GM23338 (cell line): ENCODE results near the gene PLA2R1. TPM values are rescaled to one million over a fixed set of nuclear protein-coding genes. Genes with fewer than 3 reads are reported as not detected.

Source experiments
- ATAC-seq: fragments of 200-7000 bp; cut with Tn5 transposase; 3 replicates; pipeline ENCODE4 v1.9.1; 2020
- DNase-seq: peaks from one replicate; pipeline ENCODE4 v3.0.0-alpha.2; 2015; ENCODE audit warnings: low spot score
- H2AFZ ChIP-seq: fragments of 200-600 bp; sonication (generic); 2 replicates; pipeline ENCODE4 v1.8.0; 2016; ENCODE audit warnings: antibody characterized with exemption, mild to moderate bottlenecking, moderate library complexity
- H3F3A ChIP-seq: fragments of 200-600 bp; sonication (generic); replicated peaks from 2 replicates; pipeline ENCODE4 v1.8.0; 2017; ENCODE audit warnings: antibody characterized with exemption, mixed run types, low read depth
- H3K27ac ChIP-seq: fragments of 200-600 bp; sonication (generic); 2 replicates; pipeline ENCODE4 v1.6.1; 2016; ENCODE audit warnings: low read depth
- H3K27me3 ChIP-seq: fragments of 200-600 bp; sonication (generic); 2 replicates; pipeline ENCODE4 v1.8.0; 2016; ENCODE audit warnings: mild to moderate bottlenecking, mixed run types, moderate library complexity; ENCODE audit not compliant: insufficient read depth
- H3K36me3 ChIP-seq: fragments of 200-600 bp; sonication (generic); 2 replicates; pipeline ENCODE4 v1.8.0; 2016; ENCODE audit warnings: mild to moderate bottlenecking; ENCODE audit not compliant: insufficient read depth
- H3K4me1 ChIP-seq: fragments of 200-600 bp; sonication (generic); 2 replicates; pipeline ENCODE4 v1.8.0; 2016; ENCODE audit warnings: mild to moderate bottlenecking, moderate library complexity; ENCODE audit not compliant: insufficient read depth
- H3K4me2 ChIP-seq: fragments of 200-600 bp; sonication (generic); 2 replicates; pipeline ENCODE4 v1.7.1; 2017; ENCODE audit warnings: mixed run types
- H3K4me3 ChIP-seq: fragments of 200-600 bp; sonication (generic); 2 replicates; pipeline ENCODE4 v1.6.1; 2016; ENCODE audit warnings: mixed run types
- H3K79me2 ChIP-seq: fragments of 200-600 bp; sonication (generic); replicated peaks from 2 replicates; pipeline ENCODE4 v1.8.0; 2017; ENCODE audit warnings: mild to moderate bottlenecking; ENCODE audit not compliant: insufficient read depth
- H3K9me2 ChIP-seq: fragments of 200-600 bp; sonication (generic); 2 replicates; pipeline ENCODE4 v1.8.0; 2017; ENCODE audit not compliant: insufficient read depth
- H4K20me1 ChIP-seq: fragments of 200-600 bp; sonication (generic); replicated peaks from 2 replicates; pipeline ENCODE4 v1.8.0; 2017; ENCODE audit warnings: mild to moderate bottlenecking; ENCODE audit not compliant: insufficient read depth
- H3K27ac Mint-ChIP-seq: 2 replicates; pipeline ENCODE4 v1.8.0; 2020; ENCODE audit warnings: inconsistent platforms, mild to moderate bottlenecking, moderate library complexity, mixed read lengths
- H3K27me3 Mint-ChIP-seq: 3 replicates; pipeline ENCODE4 v1.8.0; 2022; ENCODE audit warnings: low read depth, mild to moderate bottlenecking, moderate library complexity, mixed read lengths, inconsistent platforms; ENCODE audit not compliant: insufficient read depth, poor library complexity
- H3K36me3 Mint-ChIP-seq: 3 replicates; pipeline ENCODE4 v1.8.0; 2021; ENCODE audit warnings: low read depth, mild to moderate bottlenecking, inconsistent platforms, moderate library complexity, mixed read lengths
- H3K4me1 Mint-ChIP-seq: 3 replicates; pipeline ENCODE4 v1.8.0; 2020; ENCODE audit warnings: mild to moderate bottlenecking, inconsistent platforms, mixed read lengths
- H3K4me3 Mint-ChIP-seq: 3 replicates; pipeline ENCODE4 v1.8.0; 2021; ENCODE audit warnings: moderate library complexity, mild to moderate bottlenecking, inconsistent platforms, mixed read lengths
- H3K9me3 Mint-ChIP-seq: 3 replicates; pipeline ENCODE4 v1.8.0; 2020; ENCODE audit warnings: moderate library complexity, mild to moderate bottlenecking, inconsistent platforms, mixed read lengths
- CREB1 ChIP-seq: fragments of 250-450 bp; sonication (Bioruptor Pico); IDR thresholded peaks from 2 replicates; pipeline ENCODE4 v1.5.0; 2020; ENCODE audit warnings: low read depth, mild to moderate bottlenecking, moderate library complexity
- EZH2 ChIP-seq: fragments of 200-600 bp; sonication (generic); IDR thresholded peaks from one replicate; pipeline ENCODE4 v1.8.0; 2017; ENCODE audit warnings: antibody characterized with exemption, mild to moderate bottlenecking, low read depth; ENCODE audit not compliant: unreplicated experiment
- EZH2phosphoT487 ChIP-seq: fragments of 200-600 bp; sonication (generic); IDR thresholded peaks from one replicate; pipeline ENCODE4 v1.8.1; 2018; ENCODE audit warnings: antibody characterized with exemption; ENCODE audit not compliant: unreplicated experiment
- JUNB ChIP-seq: IDR thresholded peaks from one replicate; pipeline ENCODE4 v1.6.1; 2016; ENCODE audit warnings: antibody characterized with exemption; ENCODE audit not compliant: unreplicated experiment
- NANOG ChIP-seq: IDR thresholded peaks from 2 replicates; pipeline ENCODE4 v1.6.1; 2016; ENCODE audit warnings: antibody characterized with exemption, borderline replicate concordance
- POLR2AphosphoS5 ChIP-seq: IDR thresholded peaks from 2 replicates; pipeline ENCODE4 v1.6.1; 2016; ENCODE audit warnings: antibody characterized with exemption, low read depth
- STAT1 ChIP-seq: IDR thresholded peaks from one replicate; pipeline ENCODE4 v1.6.1; 2016; ENCODE audit warnings: antibody characterized with exemption; ENCODE audit not compliant: unreplicated experiment
- ZNF114 ChIP-seq: fragments of 250-450 bp; sonication (Bioruptor Pico); IDR thresholded peaks from 2 replicates; pipeline ENCODE4 v1.5.0; 2020; ENCODE audit warnings: mild to moderate bottlenecking, moderate library complexity
- ZNF331 ChIP-seq: fragments of 250-450 bp; sonication (Bioruptor Pico); IDR thresholded peaks from 2 replicates; pipeline ENCODE4 v1.5.0; 2020; ENCODE audit warnings: low read depth, mild to moderate bottlenecking, moderate library complexity
- polyA plus RNA-seq: library from polyadenylated mRNA; unstranded; fragments of >200 nt; fragmentation: Nextera tagmentation; extraction: Ambion mirVana; gene quantifications from 2 replicates; pipeline ENCODE4 v1.2.1, GENCODE V29; 2016
- total RNA-seq: library from RNA; depleted of rRNA; stranded (reverse); fragments of >200 nt; shearing (Covaris generic); gene quantifications from 2 replicates; pipeline ENCODE4 v1.2.3, GENCODE V29; 2014
- TF ChIP-seq, protein P1 (sequence below): IDR thresholded peaks from 2 replicates; pipeline ENCODE4 v1.6.1; 2016; ENCODE audit warnings: antibody characterized with exemption
- TF ChIP-seq, protein P2 (sequence below), 2 experiments: fragments of 200-600 bp in 1 of 2; sonication (generic) in 1 of 2; conservative IDR thresholded peaks; 2 replicates each; pipeline versions ENCODE4 v1.5.1 to v1.6.1; 2016 to 2017; ENCODE audit warnings: antibody characterized with exemption in 2 of 2, low read depth in 2 of 2, mild to moderate bottlenecking in 2 of 2, moderate library complexity in 1 of 2
- TF ChIP-seq, protein P3 (sequence below): IDR thresholded peaks from one replicate; pipeline ENCODE4 v1.6.1; 2018; ENCODE audit warnings: antibody characterized with exemption; ENCODE audit not compliant: unreplicated experiment
- TF ChIP-seq, protein P4 (sequence below): fragments of 250-450 bp; sonication (Bioruptor Pico); IDR thresholded peaks from 2 replicates; pipeline ENCODE4 v1.5.0; 2020; ENCODE audit warnings: mild to moderate bottlenecking, moderate library complexity

The PLA2R1 gene
- total and polyA plus RNA-seq, 2 experiments from 2014 or later, result 0.57 to 1.2 TPM

DNA sequence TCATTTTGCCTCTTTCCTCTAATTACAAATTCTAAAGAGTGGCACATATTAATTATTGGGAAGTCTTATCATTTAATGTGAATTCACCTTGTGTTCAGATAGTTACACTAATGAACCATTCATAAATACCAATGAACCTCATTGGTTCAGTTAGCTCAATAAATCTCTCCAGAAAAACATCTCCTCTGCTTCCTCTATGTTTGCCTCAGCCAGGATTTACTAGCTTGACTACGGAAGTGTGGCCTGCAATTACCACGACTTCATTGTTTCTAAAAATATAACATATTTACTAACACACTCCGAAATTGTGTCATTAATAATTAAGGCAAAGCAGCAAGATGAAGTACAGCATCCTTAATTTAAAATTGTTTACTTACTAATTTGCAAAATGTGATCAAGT, 103.3 kb downstream of the PLA2R1 start:
- Histone ChIP-seq H3K4me1 (peaks cover 12% of the 10 kb centered on the region), H3K9me2 (no peaks in the 10 kb centered on the region; the same call in 1 of the 2 replicates), H3K79me2 (no peaks in the 10 kb centered on the region), H4K20me1 (no peaks in the 10 kb centered on the region), H3K27me3 (no peaks in the 10 kb centered on the region), H3F3A (no peaks in the 10 kb centered on the region), H3K4me2 (no peak overlapping the region), H3K36me3 (no peaks in the 10 kb centered on the region), H3K27ac (no peak overlapping the region), H3K4me3 (no peak overlapping the region), H2AFZ (no peak overlapping the region)
- ATAC-seq (no peak), DNase-seq (no peak)
- peaks cover 8% of the 10 kb centered on the region for H3K4me1 Mint-ChIP-seq
- H3K27ac Mint-ChIP-seq, result no peak overlapping the region
- peaks cover 1% of the 10 kb centered on the region for H3K27me3 Mint-ChIP-seq
- no peak overlapping the region for H3K4me3 Mint-ChIP-seq
- no peaks in the 10 kb centered on the region; the same call in 2 of the 3 replicates for H3K36me3 Mint-ChIP-seq
- no peaks in the 10 kb centered on the region for H3K9me3 Mint-ChIP-seq
- TF ChIP-seq ZNF114 (CRISPR knock-in tag), result no peak
- TF ChIP-seq EZH2, result no peak
- no peak for TF ChIP-seq POLR2AphosphoS5
- no peak for TF ChIP-seq JUNB
- TF ChIP-seq, protein P1, sequence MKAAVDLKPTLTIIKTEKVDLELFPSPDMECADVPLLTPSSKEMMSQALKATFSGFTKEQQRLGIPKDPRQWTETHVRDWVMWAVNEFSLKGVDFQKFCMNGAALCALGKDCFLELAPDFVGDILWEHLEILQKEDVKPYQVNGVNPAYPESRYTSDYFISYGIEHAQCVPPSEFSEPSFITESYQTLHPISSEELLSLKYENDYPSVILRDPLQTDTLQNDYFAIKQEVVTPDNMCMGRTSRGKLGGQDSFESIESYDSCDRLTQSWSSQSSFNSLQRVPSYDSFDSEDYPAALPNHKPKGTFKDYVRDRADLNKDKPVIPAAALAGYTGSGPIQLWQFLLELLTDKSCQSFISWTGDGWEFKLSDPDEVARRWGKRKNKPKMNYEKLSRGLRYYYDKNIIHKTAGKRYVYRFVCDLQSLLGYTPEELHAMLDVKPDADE, result no peak
- no peak for TF ChIP-seq CREB1 (CRISPR knock-in tag)
- TF ChIP-seq, protein P2, sequence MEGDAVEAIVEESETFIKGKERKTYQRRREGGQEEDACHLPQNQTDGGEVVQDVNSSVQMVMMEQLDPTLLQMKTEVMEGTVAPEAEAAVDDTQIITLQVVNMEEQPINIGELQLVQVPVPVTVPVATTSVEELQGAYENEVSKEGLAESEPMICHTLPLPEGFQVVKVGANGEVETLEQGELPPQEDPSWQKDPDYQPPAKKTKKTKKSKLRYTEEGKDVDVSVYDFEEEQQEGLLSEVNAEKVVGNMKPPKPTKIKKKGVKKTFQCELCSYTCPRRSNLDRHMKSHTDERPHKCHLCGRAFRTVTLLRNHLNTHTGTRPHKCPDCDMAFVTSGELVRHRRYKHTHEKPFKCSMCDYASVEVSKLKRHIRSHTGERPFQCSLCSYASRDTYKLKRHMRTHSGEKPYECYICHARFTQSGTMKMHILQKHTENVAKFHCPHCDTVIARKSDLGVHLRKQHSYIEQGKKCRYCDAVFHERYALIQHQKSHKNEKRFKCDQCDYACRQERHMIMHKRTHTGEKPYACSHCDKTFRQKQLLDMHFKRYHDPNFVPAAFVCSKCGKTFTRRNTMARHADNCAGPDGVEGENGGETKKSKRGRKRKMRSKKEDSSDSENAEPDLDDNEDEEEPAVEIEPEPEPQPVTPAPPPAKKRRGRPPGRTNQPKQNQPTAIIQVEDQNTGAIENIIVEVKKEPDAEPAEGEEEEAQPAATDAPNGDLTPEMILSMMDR (conservative IDR thresholded peaks at IDR 0.05; ENCODE audit: low read depth in 2 of 2), result no peak
- no peak for TF ChIP-seq NANOG
- TF ChIP-seq ZNF331 (CRISPR knock-in tag), result no peak
- TF ChIP-seq, protein P3, sequence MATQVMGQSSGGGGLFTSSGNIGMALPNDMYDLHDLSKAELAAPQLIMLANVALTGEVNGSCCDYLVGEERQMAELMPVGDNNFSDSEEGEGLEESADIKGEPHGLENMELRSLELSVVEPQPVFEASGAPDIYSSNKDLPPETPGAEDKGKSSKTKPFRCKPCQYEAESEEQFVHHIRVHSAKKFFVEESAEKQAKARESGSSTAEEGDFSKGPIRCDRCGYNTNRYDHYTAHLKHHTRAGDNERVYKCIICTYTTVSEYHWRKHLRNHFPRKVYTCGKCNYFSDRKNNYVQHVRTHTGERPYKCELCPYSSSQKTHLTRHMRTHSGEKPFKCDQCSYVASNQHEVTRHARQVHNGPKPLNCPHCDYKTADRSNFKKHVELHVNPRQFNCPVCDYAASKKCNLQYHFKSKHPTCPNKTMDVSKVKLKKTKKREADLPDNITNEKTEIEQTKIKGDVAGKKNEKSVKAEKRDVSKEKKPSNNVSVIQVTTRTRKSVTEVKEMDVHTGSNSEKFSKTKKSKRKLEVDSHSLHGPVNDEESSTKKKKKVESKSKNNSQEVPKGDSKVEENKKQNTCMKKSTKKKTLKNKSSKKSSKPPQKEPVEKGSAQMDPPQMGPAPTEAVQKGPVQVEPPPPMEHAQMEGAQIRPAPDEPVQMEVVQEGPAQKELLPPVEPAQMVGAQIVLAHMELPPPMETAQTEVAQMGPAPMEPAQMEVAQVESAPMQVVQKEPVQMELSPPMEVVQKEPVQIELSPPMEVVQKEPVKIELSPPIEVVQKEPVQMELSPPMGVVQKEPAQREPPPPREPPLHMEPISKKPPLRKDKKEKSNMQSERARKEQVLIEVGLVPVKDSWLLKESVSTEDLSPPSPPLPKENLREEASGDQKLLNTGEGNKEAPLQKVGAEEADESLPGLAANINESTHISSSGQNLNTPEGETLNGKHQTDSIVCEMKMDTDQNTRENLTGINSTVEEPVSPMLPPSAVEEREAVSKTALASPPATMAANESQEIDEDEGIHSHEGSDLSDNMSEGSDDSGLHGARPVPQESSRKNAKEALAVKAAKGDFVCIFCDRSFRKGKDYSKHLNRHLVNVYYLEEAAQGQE, result no peak
- TF ChIP-seq, protein P4, sequence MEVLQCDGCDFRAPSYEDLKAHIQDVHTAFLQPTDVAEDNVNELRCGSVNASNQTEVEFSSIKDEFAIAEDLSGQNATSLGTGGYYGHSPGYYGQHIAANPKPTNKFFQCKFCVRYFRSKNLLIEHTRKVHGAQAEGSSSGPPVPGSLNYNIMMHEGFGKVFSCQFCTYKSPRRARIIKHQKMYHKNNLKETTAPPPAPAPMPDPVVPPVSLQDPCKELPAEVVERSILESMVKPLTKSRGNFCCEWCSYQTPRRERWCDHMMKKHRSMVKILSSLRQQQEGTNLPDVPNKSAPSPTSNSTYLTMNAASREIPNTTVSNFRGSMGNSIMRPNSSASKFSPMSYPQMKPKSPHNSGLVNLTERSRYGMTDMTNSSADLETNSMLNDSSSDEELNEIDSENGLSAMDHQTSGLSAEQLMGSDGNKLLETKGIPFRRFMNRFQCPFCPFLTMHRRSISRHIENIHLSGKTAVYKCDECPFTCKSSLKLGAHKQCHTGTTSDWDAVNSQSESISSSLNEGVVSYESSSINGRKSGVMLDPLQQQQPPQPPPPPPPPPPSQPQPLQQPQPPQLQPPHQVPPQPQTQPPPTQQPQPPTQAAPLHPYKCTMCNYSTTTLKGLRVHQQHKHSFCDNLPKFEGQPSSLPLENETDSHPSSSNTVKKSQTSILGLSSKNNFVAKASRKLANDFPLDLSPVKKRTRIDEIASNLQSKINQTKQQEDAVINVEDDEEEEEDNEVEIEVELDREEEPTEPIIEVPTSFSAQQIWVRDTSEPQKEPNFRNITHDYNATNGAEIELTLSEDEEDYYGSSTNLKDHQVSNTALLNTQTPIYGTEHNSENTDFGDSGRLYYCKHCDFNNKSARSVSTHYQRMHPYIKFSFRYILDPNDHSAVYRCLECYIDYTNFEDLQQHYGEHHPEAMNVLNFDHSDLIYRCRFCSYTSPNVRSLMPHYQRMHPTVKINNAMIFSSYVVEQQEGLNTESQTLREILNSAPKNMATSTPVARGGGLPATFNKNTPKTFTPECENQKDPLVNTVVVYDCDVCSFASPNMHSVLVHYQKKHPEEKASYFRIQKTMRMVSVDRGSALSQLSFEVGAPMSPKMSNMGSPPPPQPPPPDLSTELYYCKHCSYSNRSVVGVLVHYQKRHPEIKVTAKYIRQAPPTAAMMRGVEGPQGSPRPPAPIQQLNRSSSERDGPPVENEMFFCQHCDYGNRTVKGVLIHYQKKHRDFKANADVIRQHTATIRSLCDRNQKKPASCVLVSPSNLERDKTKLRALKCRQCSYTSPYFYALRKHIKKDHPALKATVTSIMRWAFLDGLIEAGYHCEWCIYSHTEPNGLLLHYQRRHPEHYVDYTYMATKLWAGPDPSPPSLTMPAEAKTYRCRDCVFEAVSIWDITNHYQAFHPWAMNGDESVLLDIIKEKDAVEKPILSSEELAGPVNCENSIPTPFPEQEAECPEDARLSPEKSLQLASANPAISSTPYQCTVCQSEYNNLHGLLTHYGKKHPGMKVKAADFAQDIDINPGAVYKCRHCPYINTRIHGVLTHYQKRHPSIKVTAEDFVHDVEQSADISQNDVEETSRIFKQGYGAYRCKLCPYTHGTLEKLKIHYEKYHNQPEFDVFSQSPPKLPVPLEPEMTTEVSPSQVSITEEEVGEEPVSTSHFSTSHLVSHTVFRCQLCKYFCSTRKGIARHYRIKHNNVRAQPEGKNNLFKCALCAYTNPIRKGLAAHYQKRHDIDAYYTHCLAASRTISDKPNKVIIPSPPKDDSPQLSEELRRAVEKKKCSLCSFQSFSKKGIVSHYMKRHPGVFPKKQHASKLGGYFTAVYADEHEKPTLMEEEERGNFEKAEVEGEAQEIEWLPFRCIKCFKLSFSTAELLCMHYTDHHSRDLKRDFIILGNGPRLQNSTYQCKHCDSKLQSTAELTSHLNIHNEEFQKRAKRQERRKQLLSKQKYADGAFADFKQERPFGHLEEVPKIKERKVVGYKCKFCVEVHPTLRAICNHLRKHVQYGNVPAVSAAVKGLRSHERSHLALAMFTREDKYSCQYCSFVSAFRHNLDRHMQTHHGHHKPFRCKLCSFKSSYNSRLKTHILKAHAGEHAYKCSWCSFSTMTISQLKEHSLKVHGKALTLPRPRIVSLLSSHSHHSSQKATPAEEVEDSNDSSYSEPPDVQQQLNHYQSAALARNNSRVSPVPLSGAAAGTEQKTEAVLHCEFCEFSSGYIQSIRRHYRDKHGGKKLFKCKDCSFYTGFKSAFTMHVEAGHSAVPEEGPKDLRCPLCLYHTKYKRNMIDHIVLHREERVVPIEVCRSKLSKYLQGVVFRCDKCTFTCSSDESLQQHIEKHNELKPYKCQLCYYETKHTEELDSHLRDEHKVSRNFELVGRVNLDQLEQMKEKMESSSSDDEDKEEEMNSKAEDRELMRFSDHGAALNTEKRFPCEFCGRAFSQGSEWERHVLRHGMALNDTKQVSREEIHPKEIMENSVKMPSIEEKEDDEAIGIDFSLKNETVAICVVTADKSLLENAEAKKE, result no peak
- no peak for TF ChIP-seq EZH2phosphoT487
- no peak for TF ChIP-seq STAT1
